HG03457 (cell line): ENCODE measurements around the gene HPSE2.

ENCODE experiments used
- ATAC-seq: cut with Tn5 transposase; IDR thresholded peaks from one replicate; pipeline ENCODE4 v1.9.1; 2021; ENCODE audit warnings: moderate number of reproducible peaks; ENCODE audit not compliant: unreplicated experiment

The HPSE2 gene

GRCh38 chr10:98472196-98472595 lies 763.5 kb downstream of the HPSE2 start:
- ATAC-seq = no peak

DNA sequence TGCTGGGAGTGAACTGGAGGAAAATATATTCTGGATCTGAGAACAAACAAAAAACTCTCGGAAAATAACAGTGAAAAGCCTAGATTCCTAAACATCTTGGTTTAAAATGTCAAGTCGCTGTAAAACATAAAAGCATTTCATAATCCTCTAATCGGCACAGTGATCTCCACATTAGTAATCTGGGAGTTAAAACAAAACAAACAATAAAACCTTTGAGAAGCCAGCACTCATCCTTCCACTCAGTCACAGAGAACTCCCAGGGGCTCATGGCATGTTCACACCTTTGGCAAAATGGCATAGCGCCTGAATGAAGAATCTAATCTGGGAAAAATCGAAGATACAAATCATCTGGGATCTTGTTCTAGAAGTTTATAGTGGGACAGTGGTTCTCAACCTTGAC lies 764.8 kb downstream of the HPSE2 start:
- ATAC-seq = no peak

GRCh38 chr10:98469001-98469931 lies 766.4 kb downstream of the HPSE2 start:
- ATAC-seq = no peak

GRCh38 chr10:98467506-98468318 lies 767.9 kb downstream of the HPSE2 start:
- ATAC-seq = peak; percentile 94

GRCh38 chr10:98466861-98467505 lies 768.7 kb downstream of the HPSE2 start:
- ATAC-seq = no peak

GRCh38 chr10:98465866-98466265 lies 769.8 kb downstream of the HPSE2 start:
- no peak for ATAC-seq

GRCh38 chr10:98463976-98464754 lies 771.5 kb downstream of the HPSE2 start:
- no peak for ATAC-seq

DNA sequence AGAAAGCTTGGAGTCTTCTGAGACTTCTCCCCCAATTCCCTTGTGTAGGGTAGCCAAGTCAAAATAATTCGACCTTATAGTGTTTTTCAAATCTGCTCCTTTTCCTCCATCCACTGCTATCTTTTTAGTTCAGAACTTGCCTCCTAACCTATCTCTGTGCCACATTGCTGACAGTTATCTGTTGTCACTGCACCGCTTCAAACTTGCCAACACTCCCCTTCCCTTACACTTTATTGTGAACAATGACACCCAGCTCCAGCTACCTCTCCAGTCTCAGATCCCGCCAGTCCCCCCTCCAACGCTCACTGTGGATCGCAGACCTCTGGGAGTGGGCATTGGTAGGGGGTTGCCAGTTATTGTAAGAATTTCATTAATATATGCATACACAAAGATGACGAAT lies 772.6 kb downstream of the HPSE2 start:
- no peak for ATAC-seq

DNA sequence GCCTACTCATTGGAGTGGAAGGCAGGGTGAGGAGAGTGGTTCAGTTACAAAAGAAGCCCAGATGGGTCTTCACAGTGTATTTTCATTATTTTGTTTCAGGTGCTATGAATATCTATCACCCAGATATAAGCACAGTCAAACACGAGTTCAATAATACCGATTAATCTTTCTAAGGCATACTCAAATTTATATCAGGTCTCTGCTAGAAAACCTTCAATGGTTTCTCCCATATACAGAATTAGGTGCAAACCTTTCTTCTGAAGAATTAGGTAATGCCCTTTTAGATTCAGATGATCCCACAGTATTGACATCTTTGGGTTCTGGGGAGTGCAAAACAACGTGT lies 774.2 kb downstream of the HPSE2 start:
- ATAC-seq = no peak

GRCh38 chr10:98460837-98461499 lies 774.7 kb downstream of the HPSE2 start:
- ATAC-seq = no peak

DNA sequence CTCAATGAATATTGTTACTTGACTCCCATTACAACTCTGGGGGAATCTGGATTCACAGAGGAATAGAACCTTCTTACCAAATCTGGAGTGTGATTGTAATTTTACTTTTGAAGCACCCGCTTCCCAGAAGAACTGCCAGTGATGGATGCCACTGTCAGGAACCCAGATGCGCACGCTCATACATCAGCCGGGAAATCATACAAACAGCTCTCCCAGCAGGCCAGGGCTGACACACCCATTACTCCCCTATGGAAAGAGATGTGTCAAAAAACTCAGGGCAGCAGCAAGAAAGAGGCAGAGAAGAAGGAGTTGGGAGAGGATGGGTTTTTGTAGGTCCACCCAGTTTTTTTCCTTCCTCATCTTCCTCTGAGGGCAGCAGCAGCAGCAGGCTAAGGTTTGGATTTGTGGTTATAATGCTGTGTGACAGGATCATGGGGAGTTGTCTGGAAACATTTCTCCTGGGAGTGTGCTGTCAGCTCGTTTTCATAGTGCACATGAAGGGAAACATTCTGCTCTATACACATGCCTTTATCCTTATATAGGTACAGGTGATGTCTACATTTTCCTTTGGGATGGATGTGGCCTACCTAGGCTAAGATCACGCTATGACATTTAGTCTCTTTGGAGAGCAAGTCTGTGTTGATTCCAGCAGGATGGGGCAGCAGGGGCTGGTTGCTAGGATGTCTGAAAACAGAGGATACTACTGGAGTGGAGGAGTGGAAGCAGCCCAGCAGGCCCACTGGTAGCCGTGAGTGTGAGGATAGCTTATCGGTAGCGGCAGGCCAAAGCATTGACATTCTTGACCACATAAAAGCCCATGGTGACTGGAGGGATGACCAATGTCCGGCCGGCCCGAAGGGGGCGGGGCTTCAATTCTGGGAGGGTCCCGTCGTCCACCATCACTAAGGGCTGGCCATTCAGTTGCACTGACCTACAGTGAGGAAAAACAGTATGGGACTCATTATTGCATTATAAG lies 776.6 kb downstream of the HPSE2 start:
- no peak for ATAC-seq

DNA sequence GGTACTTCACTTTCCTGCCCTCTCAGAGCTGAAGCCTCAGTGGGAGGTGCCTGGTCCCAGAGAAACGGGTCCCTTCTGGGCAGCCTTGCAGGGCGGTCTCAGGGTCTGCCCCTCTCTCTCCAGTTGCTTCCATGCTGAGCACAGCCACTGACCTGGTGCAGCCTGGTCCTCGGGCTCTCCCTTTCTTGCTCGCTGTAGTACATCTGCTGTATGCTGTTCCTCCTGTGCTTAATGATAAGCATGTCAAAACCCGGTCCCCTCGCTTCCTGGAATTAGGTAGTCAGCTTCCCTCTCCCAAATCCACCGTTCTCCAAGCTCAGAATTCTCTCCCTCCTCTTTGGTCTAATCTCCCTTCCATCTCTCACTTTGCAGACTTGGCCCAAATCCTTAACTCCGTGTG lies 777.9 kb downstream of the HPSE2 start:
- no peak for ATAC-seq

- no peak for ATAC-seq
Measured at GRCh38 chr10:98456686-98457482, 778.8 kb downstream of the HPSE2 start.

DNA sequence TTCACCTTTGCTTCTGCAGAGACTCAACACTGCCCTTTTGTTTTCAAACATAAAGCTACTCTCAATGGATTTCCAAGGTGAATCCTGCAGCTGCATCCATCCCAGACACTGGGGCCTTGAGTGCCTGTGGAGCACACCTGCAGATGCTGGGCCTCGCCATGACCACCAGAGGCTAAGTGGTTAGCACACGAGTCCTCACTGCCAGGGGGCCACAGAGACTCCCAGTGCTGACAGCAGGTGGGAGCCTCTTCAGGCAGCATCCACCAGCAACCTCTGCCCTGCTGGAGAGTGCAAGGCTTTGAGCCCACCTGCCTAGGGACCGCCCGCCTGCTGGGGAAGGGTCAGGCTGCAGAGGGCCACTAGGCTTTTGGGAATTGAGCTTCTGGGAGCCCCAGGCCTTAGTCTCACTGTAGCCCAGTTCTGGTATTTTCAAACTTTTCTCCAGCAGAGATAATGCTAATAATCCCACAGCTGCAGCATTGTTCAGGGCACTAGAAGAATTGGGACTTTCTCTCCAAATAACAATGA lies 779.5 kb downstream of the HPSE2 start:
- no peak for ATAC-seq

- ATAC-seq = no peak
Measured at GRCh38 chr10:98453729-98454128, 781.9 kb downstream of the HPSE2 start.

DNA sequence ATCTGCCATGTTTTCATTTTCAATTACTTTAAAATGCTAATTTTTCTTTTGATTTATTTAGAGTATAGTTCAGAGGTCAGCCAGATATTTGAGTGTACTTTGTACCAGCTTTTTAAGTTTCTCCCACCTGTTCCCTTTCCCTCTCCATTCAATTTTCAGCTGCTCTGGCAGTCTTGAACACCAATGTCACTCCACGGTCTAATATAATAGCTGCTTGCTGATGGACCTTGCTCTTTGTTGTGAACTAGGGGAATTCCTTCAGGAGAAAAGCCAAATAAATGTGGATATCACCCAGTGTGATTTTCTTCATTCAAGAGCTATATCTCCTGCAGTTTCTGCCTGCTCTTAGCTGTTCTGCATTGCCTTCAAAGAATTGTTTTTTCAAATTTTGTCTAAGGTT lies 785.0 kb downstream of the HPSE2 start:
- no peak for ATAC-seq

- ATAC-seq = no peak
Measured at GRCh38 chr10:98449287-98449686, 786.4 kb downstream of the HPSE2 start.

DNA sequence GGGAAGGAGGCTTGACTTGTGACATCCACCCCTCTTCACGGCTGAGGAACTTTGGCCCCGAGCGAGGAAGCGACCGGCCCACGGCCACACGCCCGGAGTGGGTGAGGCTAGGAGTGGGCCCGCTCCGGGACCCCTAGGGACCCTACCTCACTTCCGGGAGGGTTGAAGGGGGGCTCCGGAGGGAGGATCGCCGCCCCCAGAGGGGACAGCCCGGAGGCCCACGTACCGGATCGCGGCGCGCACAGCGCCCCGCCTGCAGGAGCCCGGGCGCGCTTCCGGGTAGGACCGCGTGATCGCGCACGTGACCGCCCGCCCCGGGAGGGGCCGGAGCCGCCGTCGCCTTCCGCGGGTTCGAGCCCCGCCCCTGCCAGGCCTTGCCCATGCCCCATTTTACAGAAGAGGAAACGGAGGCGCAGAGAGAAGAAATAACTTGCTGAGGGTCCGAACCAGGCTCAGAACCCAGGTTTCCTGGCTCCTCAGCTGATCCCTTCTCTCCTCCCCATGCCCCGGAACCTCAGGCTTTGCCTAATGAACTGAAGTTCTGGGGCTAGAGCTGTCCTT lies 788.9 kb downstream of the HPSE2 start, which contains the start of gene HPS1:
HPS1 (minus strand) TSS at position 275 of the 561 bp plus-strand sequence. CDS start 3,695 bp downstream, outside the sequence.
- peak; percentile 85 for ATAC-seq
